Measurements from ENCODE around the gene GPR161. TPM values are rescaled to one million over a fixed set of nuclear protein-coding genes. Genes with fewer than 3 reads are reported as not detected.

GPR161 gene
- total RNA-seq, 1 experiment from 2014 or later = 6.6 TPM

DNA sequence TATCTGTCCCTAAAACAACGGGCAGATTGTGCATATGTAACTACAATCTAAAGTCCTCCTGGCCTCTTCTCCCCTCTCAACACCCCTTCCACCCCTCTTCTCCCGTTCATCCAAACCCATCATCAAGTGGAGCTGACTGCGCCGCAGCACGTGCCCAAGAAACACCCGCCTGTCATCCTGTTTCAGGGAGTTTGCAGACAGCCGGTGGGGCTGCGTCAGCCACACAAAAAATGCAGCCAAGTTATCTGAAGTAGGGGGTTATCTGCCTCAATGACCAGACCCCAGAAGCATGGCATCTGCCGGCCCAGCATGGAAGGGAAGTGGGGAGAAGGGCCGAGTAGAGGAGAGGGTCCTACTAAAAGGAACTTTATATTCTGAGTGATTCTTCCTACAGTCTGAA is 49.0 kb downstream of the GPR161 start:
- Mint-ChIP-seq H3K9me3 (ENCODE audit: unreplicated experiment) (no peaks in the 10 kb centered on the region), H3K27ac (ENCODE audit: low read depth, unreplicated experiment) (no peak overlapping the region), H3K27me3 (ENCODE audit: insufficient read depth, unreplicated experiment) (no peaks in the 10 kb centered on the region), H3K36me3 (ENCODE audit: insufficient read depth, unreplicated experiment) (peaks cover 13% of the 10 kb centered on the region), H3K4me3 (ENCODE audit: unreplicated experiment) (no peak overlapping the region), H3K4me1 (ENCODE audit: insufficient read depth, unreplicated experiment) (no peaks in the 10 kb centered on the region)
- BruUV-seq (replicated peaks) = no TSS peak
- POLR2A ChIA-PET = interaction anchor here (0.6 to 1.1 kb wide), 4 partner anchors 12 to 1358 kb away, joined by 3 read pairs; no protein-coding TSS in a partner anchor
- no peak for TF ChIP-seq CTCF (IDR thresholded peaks at IDR 0.05; ENCODE audit: unreplicated experiment)
- CTCF ChIA-PET = interaction anchor here (0.6 to 6.5 kb wide), 7 partner anchors 14 to 341 kb away, joined by 3 to 64 read pairs (median 3); no protein-coding TSS in a partner anchor
- intact Hi-C loops (cut with micrococcal nuclease) = no loop called here
- DNase-seq (ENCODE audit: unreplicated experiment) = no peak

- no TSS peak for BruUV-seq (replicated peaks)
- Mint-ChIP-seq H3K4me1 (ENCODE audit: insufficient read depth, unreplicated experiment) (peaks cover 12% of the 10 kb centered on the region), H3K9me3 (ENCODE audit: unreplicated experiment) (no peaks in the 10 kb centered on the region), H3K36me3 (ENCODE audit: insufficient read depth, unreplicated experiment) (peaks cover 16% of the 10 kb centered on the region), H3K27me3 (ENCODE audit: insufficient read depth, unreplicated experiment) (no peaks in the 10 kb centered on the region), H3K4me3 (ENCODE audit: unreplicated experiment) (no peak overlapping the region), H3K27ac (ENCODE audit: low read depth, unreplicated experiment) (peak overlapping the region; percentile 8)
- intact Hi-C loops (cut with micrococcal nuclease) = no loop called here
- no peak for TF ChIP-seq CTCF (IDR thresholded peaks at IDR 0.05; ENCODE audit: unreplicated experiment)
- CTCF ChIA-PET = interaction anchor here (1.3 to 6.5 kb wide), 9 partner anchors 15 to 60 kb away, joined by 3 to 64 read pairs (median 6); no protein-coding TSS in a partner anchor
- POLR2A ChIA-PET = no interaction called here
- no peak for DNase-seq (ENCODE audit: unreplicated experiment)
These were observed 50.3 kb downstream of the GPR161 start for GRCh38 chr1:168086438-168086837.

- peaks cover 18% of the 10 kb centered on the region for H3K4me1 Mint-ChIP-seq (ENCODE audit: insufficient read depth, unreplicated experiment)
- ChIA-PET CTCF (interaction anchor here (0.6 to 6.5 kb wide), 38 partner anchors 9 to 1471 kb away, joined by 3 to 116 read pairs (median 4); no protein-coding TSS in a partner anchor), POLR2A (interaction anchor here (0.6 kb wide), 1 partner anchor 239 kb away, joined by 3 read pairs; no protein-coding TSS in a partner anchor)
- no peak for TF ChIP-seq CTCF (IDR thresholded peaks at IDR 0.05; ENCODE audit: unreplicated experiment)
- H3K27me3 Mint-ChIP-seq (ENCODE audit: insufficient read depth, unreplicated experiment) = no peaks in the 10 kb centered on the region
- intact Hi-C loops (cut with micrococcal nuclease) = loop anchor here (2.0 kb wide), 2 partner anchors 59 to 237 kb away; no protein-coding TSS in a partner anchor
- no peak overlapping the region for H3K4me3 Mint-ChIP-seq (ENCODE audit: unreplicated experiment)
- BruUV-seq (replicated peaks) = no TSS peak
- no peaks in the 10 kb centered on the region for H3K9me3 Mint-ChIP-seq (ENCODE audit: unreplicated experiment)
- H3K36me3 Mint-ChIP-seq (ENCODE audit: insufficient read depth, unreplicated experiment) = peaks cover 22% of the 10 kb centered on the region
- DNase-seq (ENCODE audit: unreplicated experiment) = no peak
- H3K27ac Mint-ChIP-seq (ENCODE audit: low read depth, unreplicated experiment) = no peak overlapping the region
These were observed 51.3 kb downstream of the GPR161 start for GRCh38 chr1:168085401-168085872.

GRCh38 chr1:168084396-168085231 is 52.1 kb downstream of the GPR161 start:
- no TSS peak for BruUV-seq (replicated peaks)
- H3K36me3 Mint-ChIP-seq (ENCODE audit: insufficient read depth, unreplicated experiment) = peaks cover 26% of the 10 kb centered on the region
- no peak overlapping the region for H3K27ac Mint-ChIP-seq (ENCODE audit: low read depth, unreplicated experiment)
- H3K9me3 Mint-ChIP-seq (ENCODE audit: unreplicated experiment) = no peaks in the 10 kb centered on the region
- H3K4me3 Mint-ChIP-seq (ENCODE audit: unreplicated experiment) = no peak overlapping the region
- DNase-seq (ENCODE audit: unreplicated experiment) = peak; percentile 54
- intact Hi-C loops (cut with micrococcal nuclease) = loop anchor here (2.0 kb wide), 2 partner anchors 60 to 238 kb away; no protein-coding TSS in a partner anchor
- peak; percentile 94 for TF ChIP-seq CTCF (IDR thresholded peaks at IDR 0.05; ENCODE audit: unreplicated experiment)
- H3K4me1 Mint-ChIP-seq (ENCODE audit: insufficient read depth, unreplicated experiment) = peaks cover 27% of the 10 kb centered on the region
- H3K27me3 Mint-ChIP-seq (ENCODE audit: insufficient read depth, unreplicated experiment) = no peaks in the 10 kb centered on the region
- CTCF ChIA-PET = interaction anchor here (0.5 to 6.5 kb wide), 60 partner anchors 8 to 1470 kb away, joined by 3 to 116 read pairs (median 4); no protein-coding TSS in a partner anchor
- POLR2A ChIA-PET = interaction anchor here (0.6 to 2.0 kb wide), 4 partner anchors 53 to 238 kb away, joined by 3 to 5 read pairs (median 3); no protein-coding TSS in a partner anchor

Data from MCF 10A (cell line).